ENCODE results near the gene VWA8.

Gene VWA8

DNA sequence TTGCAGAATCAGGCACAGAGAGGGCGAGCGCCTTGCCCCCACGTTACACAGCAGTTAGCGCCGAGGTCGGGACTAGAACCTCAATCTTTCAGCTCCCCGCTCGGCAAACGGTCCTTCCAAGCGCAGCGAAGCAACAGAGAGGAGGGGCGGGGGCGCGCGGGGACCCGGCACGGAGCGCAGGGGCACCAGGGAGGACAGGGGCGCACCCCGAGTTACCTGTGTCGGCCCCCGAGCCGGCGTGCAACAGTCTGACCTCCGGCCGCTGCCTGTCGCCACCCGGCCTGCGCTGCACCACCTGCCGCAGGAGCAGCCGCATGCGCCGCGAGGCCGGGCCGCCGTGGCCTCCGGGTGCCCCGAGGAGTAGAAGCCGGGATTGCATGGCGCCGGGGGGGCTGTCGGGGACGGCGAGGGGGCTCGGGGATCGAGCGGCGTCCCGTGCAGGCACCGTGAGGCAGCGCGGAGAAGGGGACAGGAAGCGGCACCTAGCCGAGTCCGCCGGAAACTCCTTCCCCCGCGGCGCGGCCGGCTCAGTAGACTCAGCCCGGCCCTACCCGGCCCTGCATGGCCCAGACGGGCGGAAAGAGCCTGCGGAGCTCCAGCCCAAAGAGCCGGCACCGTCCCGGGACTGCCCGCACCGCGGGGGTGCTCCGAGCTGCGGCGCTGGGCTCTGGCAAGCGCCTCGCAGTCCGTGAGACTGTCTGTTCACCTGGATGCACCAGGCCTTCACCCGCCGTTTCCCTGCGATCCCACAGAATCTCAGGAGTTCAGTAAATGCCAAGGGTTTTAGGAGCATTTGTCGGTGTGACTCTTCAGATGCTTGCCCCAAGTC, at the start of gene VWA8:
Gene VWA8, minus strand, starts transcription at position 473 of the 829 bp plus-strand sequence. Its CDS starts 94 bp downstream, at position 379.
- DNase-seq (ENCODE audit: low read depth): peak; percentile 85
- no peak for TF ChIP-seq CTCF (IDR thresholded peaks at IDR 0.05; ENCODE audit: insufficient read depth, low read depth, low read length, missing control alignments)
- peak within 1 kb of the TSS; percentile 78 for H3K4me3 ChIP-seq (ENCODE audit: low read length)

DNA sequence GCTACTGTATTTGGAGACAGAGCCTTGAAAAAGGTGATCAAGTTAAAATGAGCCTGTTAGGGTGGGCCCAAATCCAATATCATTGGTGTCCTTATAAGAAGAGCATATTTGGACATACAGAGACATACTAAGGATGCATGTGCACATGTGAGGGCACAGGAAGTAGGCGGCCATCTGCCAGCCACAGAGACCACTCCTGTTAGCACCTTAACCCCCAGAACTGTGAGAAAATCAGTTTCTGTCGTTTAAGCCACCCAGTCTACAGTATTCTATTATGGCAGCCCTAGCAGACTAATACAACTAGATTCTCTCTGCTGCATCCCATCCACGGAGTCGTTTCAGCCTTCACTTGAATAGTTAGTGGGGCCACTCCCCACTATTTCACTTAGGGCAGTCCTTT, 48.1 kb upstream of the VWA8 start:
- no peak for TF ChIP-seq CTCF (IDR thresholded peaks at IDR 0.05; ENCODE audit: insufficient read depth, low read depth, low read length, missing control alignments)
- DNase-seq (ENCODE audit: low read depth): no peak
- no peak overlapping the region for H3K4me3 ChIP-seq (ENCODE audit: low read length)

GRCh38 chr13:42007844-42008243, 46.9 kb upstream of the VWA8 start:
- no peak overlapping the region for H3K4me3 ChIP-seq (ENCODE audit: low read length)
- DNase-seq (ENCODE audit: low read depth): peak; percentile 13
- no peak for TF ChIP-seq CTCF (IDR thresholded peaks at IDR 0.05; ENCODE audit: insufficient read depth, low read depth, low read length, missing control alignments)

- TF ChIP-seq CTCF (IDR thresholded peaks at IDR 0.05; ENCODE audit: insufficient read depth, low read depth, low read length, missing control alignments): no peak
- DNase-seq (ENCODE audit: low read depth): no peak
- H3K4me3 ChIP-seq (ENCODE audit: low read length): no peak overlapping the region
Measured at GRCh38 chr13:42002066-42002465, 41.2 kb upstream of the VWA8 start.

DNA sequence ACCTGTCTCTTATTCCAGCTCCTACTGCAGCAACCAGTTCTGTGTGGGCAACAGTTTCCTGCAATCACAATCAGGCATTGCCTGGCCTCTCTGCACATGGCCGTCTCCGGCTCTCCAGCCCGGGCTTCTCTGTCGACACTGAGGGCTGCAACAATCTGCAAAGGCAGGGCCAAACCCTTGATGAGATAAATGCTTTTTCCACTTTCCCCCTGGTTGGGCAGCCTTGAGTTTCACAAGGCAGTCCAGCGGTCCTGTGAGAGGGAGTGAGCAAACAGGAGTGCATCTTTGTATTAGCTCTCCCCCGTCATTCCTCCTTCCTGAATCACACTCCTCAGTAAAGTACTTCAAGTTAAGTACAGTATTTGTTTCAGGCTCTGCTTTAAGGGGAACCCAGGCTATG, 40.7 kb upstream of the VWA8 start:
- TF ChIP-seq CTCF (IDR thresholded peaks at IDR 0.05; ENCODE audit: insufficient read depth, low read depth, low read length, missing control alignments): no peak
- H3K4me3 ChIP-seq (ENCODE audit: low read length): no peak overlapping the region
- DNase-seq (ENCODE audit: low read depth): peak; percentile 83

- DNase-seq (ENCODE audit: low read depth): no peak
- TF ChIP-seq CTCF (IDR thresholded peaks at IDR 0.05; ENCODE audit: insufficient read depth, low read depth, low read length, missing control alignments): no peak
- no peak overlapping the region for H3K4me3 ChIP-seq (ENCODE audit: low read length)
Measured at GRCh38 chr13:42000846-42001245, 39.9 kb upstream of the VWA8 start.

DNA sequence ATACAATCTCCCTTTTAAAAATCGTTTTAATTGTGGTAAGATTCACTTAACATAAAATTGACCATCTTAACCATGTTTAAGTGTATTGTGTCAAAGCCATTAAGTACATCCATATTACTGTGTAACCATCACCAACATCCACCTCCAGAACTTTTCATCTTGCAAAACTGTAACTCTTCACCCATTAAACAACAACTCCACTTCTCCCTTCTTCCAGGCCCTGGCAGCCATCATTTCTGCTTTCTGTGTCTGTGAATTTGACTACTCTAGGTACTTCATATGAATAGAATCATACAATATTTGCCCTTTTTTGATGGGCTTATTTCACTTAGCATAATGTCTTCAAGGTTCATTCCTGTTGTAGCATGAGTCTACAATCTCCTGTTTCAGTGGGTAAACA, 36.5 kb upstream of the VWA8 start:
- TF ChIP-seq CTCF (IDR thresholded peaks at IDR 0.05; ENCODE audit: insufficient read depth, low read depth, low read length, missing control alignments): no peak
- no peak overlapping the region for H3K4me3 ChIP-seq (ENCODE audit: low read length)
- no peak for DNase-seq (ENCODE audit: low read depth)
